Endothelial cell of umbilical vein (primary cell): ENCODE results near the gene THSD7A. TPM values are rescaled to one million over a fixed set of nuclear protein-coding genes. Genes with fewer than 3 reads are reported as not detected.

Experiments
- BruUV-seq: library from RNA; stranded (reverse); fragments of 400-500 nt; replicated peaks from 2 replicates; lab custom pipeline; 2021; lab: Mats Ljungman, UMichigan
- CTCF ChIA-PET: fragments of 300-600, 350-600 bp; sonication (Branson Sonifier 250); formaldehyde crosslinking; loops from one replicate; lab custom pipeline; 2021; ENCODE audit warnings: antibody characterized with exemption, inconsistent platforms; lab: Charles Lee
- POLR2A ChIA-PET: fragments of 300-600, 350-600 bp; sonication (Branson Sonifier 250); formaldehyde crosslinking; loops from one replicate; lab custom pipeline; 2021; ENCODE audit warnings: antibody characterized with exemption, inconsistent platforms; lab: Charles Lee
- DNase-seq: peaks from one replicate; pipeline ENCODE4 v3.0.0-alpha.2; 2011; ENCODE audit warnings: low read depth, low spot score
- FAIRE-seq: peaks from 2 replicates; lab custom pipeline; 2011; peaks lifted over from hg19 to GRCh38; lab: Jason Lieb, UNC
- H2AFZ ChIP-seq: 2 replicates; pipeline ENCODE4 v1.6.0; 2012; ENCODE audit warnings: low read depth, low read length, control low read depth, inconsistent platforms
- H3K27ac ChIP-seq: 2 replicates; pipeline ENCODE4 v1.5.1; 2011; ENCODE audit warnings: low read depth, mild to moderate bottlenecking, control low read depth, low read length, moderate library complexity; ENCODE audit not compliant: insufficient read depth
- H3K27me3 ChIP-seq, 2 experiments: 2 replicates each; pipeline versions ENCODE4 v1.6.0 to v1.6.1; 2011; ENCODE audit warnings: low read length in 2 of 2, mixed read lengths in 1 of 2; ENCODE audit not compliant: control insufficient read depth in 2 of 2, insufficient read depth in 2 of 2
- H3K36me3 ChIP-seq, 2 experiments: 2 replicates in 1 of 2; 3 replicates in 1 of 2; pipeline ENCODE4 v1.5.1; 2011; ENCODE audit warnings: low read length in 2 of 2, mild to moderate bottlenecking in 1 of 2, moderate library complexity in 1 of 2; ENCODE audit not compliant: control insufficient read depth in 2 of 2, insufficient read depth in 2 of 2; ENCODE audit errors: extremely low read depth in 1 of 2
- H3K4me1 ChIP-seq: 3 replicates; pipeline ENCODE4 v1.5.1; 2011; ENCODE audit warnings: mild to moderate bottlenecking, low read length; ENCODE audit not compliant: control insufficient read depth, insufficient read depth; ENCODE audit errors: extremely low read depth
- H3K4me2 ChIP-seq: 2 replicates; pipeline ENCODE4 v1.6.1; 2011; ENCODE audit warnings: low read length, control low read depth, mixed read lengths; ENCODE audit not compliant: insufficient read depth
- H3K4me3 ChIP-seq, 3 experiments: fragments of 200-600 bp in 1 of 3; sonication (generic), shearing (Covaris generic) in 1 of 3; replicated peaks in 1 of 3; 2 replicates each; pipeline ENCODE4 v1.5.1; 2011 to 2016; ENCODE audit warnings: control low read depth in 3 of 3, low read length in 3 of 3, mild to moderate bottlenecking in 2 of 3, inconsistent platforms in 1 of 3, low read depth in 1 of 3, moderate library complexity in 1 of 3; ENCODE audit not compliant: insufficient read depth in 1 of 3
- H3K79me2 ChIP-seq: 2 replicates; pipeline ENCODE4 v1.6.0; 2012; ENCODE audit warnings: low read length, inconsistent platforms; ENCODE audit not compliant: control insufficient read depth, insufficient read depth
- H3K9ac ChIP-seq: replicated peaks from 2 replicates; pipeline ENCODE3; 2011; ENCODE audit warnings: low read length, control low read depth; ENCODE audit not compliant: insufficient read depth; ENCODE audit errors: extremely low read depth
- H3K9me1 ChIP-seq: replicated peaks from 3 replicates; pipeline ENCODE4 v1.6.0; 2011; ENCODE audit warnings: mild to moderate bottlenecking, low read length; ENCODE audit not compliant: control insufficient read depth, insufficient read depth; ENCODE audit errors: extremely low read depth
- H3K9me3 ChIP-seq: replicated peaks from 2 replicates; pipeline ENCODE4 v1.5.1; 2012; ENCODE audit warnings: low read length, inconsistent platforms; ENCODE audit not compliant: control insufficient read depth, insufficient read depth
- H4K20me1 ChIP-seq: replicated peaks from 2 replicates; pipeline ENCODE3; 2011; ENCODE audit warnings: mild to moderate bottlenecking, low read length; ENCODE audit not compliant: control insufficient read depth, insufficient read depth; ENCODE audit errors: extremely low read depth
- EZH2 ChIP-seq: IDR thresholded peaks from 2 replicates; pipeline ENCODE4 v1.6.1; 2012; ENCODE audit warnings: borderline replicate concordance, low read depth, mild to moderate bottlenecking, moderate library complexity, low read length, inconsistent platforms; ENCODE audit not compliant: severe bottlenecking
- FOS ChIP-seq: IDR thresholded peaks from 2 replicates; pipeline ENCODE4 v1.6.1; 2011; ENCODE audit warnings: mild to moderate bottlenecking, low read length, moderate library complexity, borderline replicate concordance; ENCODE audit not compliant: insufficient read depth
- GATA2 ChIP-seq: IDR thresholded peaks from 2 replicates; pipeline ENCODE4 v1.7.0; 2011; ENCODE audit warnings: low read depth, mild to moderate bottlenecking, moderate library complexity, mixed read lengths, low read length; ENCODE audit not compliant: insufficient read length, insufficient read depth
- JUN ChIP-seq: IDR thresholded peaks from 2 replicates; pipeline ENCODE4 v1.6.1; 2011; ENCODE audit warnings: borderline replicate concordance, low read depth; ENCODE audit not compliant: insufficient read length, insufficient read depth
- MAX ChIP-seq: IDR thresholded peaks from 2 replicates; pipeline ENCODE4 v1.6.1; 2011; ENCODE audit not compliant: insufficient read depth, insufficient read length
- MYC ChIP-seq: IDR thresholded peaks from one replicate; pipeline ENCODE4 v1.6.1; 2011; ENCODE audit warnings: mild to moderate bottlenecking, low read depth, low read length
- POLR2A ChIP-seq: IDR thresholded peaks from 2 replicates; pipeline ENCODE4 v1.6.1; 2012; ENCODE audit warnings: low read depth, mild to moderate bottlenecking, control low read depth, low read length
- POLR2AphosphoS5 ChIP-seq: IDR thresholded peaks from 2 replicates; pipeline ENCODE4 v1.6.1; 2012; ENCODE audit warnings: low read depth, mild to moderate bottlenecking, control low read depth, low read length, moderate library complexity; ENCODE audit not compliant: insufficient read depth
- dilution Hi-C: fragments of 300-500 bp; cut with MboI; formaldehyde crosslinking; loops from one replicate; pipeline ENCODE4 v1.15.0; 2019; ENCODE audit warnings: low sequenced_read_pairs; ENCODE audit not compliant: extremely low pct_ligation_motif_present
- intact Hi-C: fragments of 100-400 bp; cut with micrococcal nuclease; formaldehyde crosslinking; loops from one replicate; pipeline ENCODE4 v1.10.0; 2022
- polyA plus RNA-seq, 4 experiments: library from polyadenylated mRNA; depleted of rRNA in 3 of 4; stranded (reverse) in 3 of 4; unstranded in 1 of 4; fragments of >200 nt; gene quantifications; 2 replicates each; pipeline versions ENCODE4 v1.2.1 to v1.2.3, GENCODE V29; 2011 to 2012; ENCODE audit warnings: missing spikeins in 1 of 4
- total RNA-seq: library from RNA; stranded (reverse); gene quantifications from 2 replicates; pipeline ENCODE4 v1.2.3, GENCODE V29; 2021
- TF ChIP-seq, protein P1 (sequence below), 2 donors: IDR thresholded peaks; 1 replicate in 1 of 2; 2 replicates in 1 of 2; pipeline ENCODE4 v1.5.1; 2011; ENCODE audit warnings: low read length in 2 of 2, mild to moderate bottlenecking in 2 of 2, moderate library complexity in 2 of 2, control low read depth in 1 of 2, inconsistent platforms in 1 of 2, low read depth in 1 of 2; ENCODE audit not compliant: insufficient read depth in 1 of 2; ENCODE audit errors: extremely low read depth in 1 of 2

THSD7A gene
- total and polyA plus RNA-seq, 2 donors (not counting 3 experiments of a cell fraction or from before 2014, with no cell fraction given), result 3.3 to 12.7 TPM

GRCh38 chr7:11541330-11541729, 290.7 kb downstream of the THSD7A start:
- BruUV-seq, result no TSS peak
- ChIA-PET POLR2A (no interaction called here), CTCF (interaction anchor here (0.9 to 1.0 kb wide), 2 partner anchors 15 to 295 kb away, joined by 3 read pairs; no protein-coding TSS in a partner anchor)
- no peak for FAIRE-seq
- no peaks in the 10 kb centered on the region for H4K20me1 ChIP-seq
- no peak overlapping the region for H3K4me3 ChIP-seq
- intact Hi-C loops (no loop called here), dilution Hi-C loops (no loop called here)
- no peaks in the 10 kb centered on the region for H3K79me2 ChIP-seq
- no peaks in the 10 kb centered on the region for H3K27me3 ChIP-seq
- no peaks in the 10 kb centered on the region for H3K9me3 ChIP-seq
- no peak overlapping the region for H3K9ac ChIP-seq
- no peaks in the 10 kb centered on the region for H3K9me1 ChIP-seq
- H3K4me2 ChIP-seq, result no peak overlapping the region
- TF ChIP-seq MAX (no peak), POLR2AphosphoS5 (no peak)
- H3K4me1 ChIP-seq, result peaks cover 15% of the 10 kb centered on the region
- H2AFZ ChIP-seq, result no peak overlapping the region
- DNase-seq, result no peak
- no peak overlapping the region for H3K27ac ChIP-seq
- H3K36me3 ChIP-seq, result no peaks in the 10 kb centered on the region

GRCh38 chr7:11540271-11540761, 291.7 kb downstream of the THSD7A start:
- Histone ChIP-seq H3K4me3 (peak overlapping the region in 1 of 3 experiments; percentile 33), H3K36me3 (no peaks in the 10 kb centered on the region), H3K27me3 (no peaks in the 10 kb centered on the region), H3K27ac (peak overlapping the region; percentile 55), H3K4me1 (peaks cover 15% of the 10 kb centered on the region), H4K20me1 (no peaks in the 10 kb centered on the region), H3K9ac (peak overlapping the region; percentile 43), H3K9me3 (no peaks in the 10 kb centered on the region), H3K79me2 (no peaks in the 10 kb centered on the region), H3K9me1 (no peaks in the 10 kb centered on the region), H3K4me2 (peak overlapping the region; percentile 51), H2AFZ (peak overlapping the region; percentile 14)
- TF ChIP-seq MYC, result no peak
- peak; percentile 30 for TF ChIP-seq JUN
- TF ChIP-seq GATA2, result no peak
- TF ChIP-seq, protein P1, sequence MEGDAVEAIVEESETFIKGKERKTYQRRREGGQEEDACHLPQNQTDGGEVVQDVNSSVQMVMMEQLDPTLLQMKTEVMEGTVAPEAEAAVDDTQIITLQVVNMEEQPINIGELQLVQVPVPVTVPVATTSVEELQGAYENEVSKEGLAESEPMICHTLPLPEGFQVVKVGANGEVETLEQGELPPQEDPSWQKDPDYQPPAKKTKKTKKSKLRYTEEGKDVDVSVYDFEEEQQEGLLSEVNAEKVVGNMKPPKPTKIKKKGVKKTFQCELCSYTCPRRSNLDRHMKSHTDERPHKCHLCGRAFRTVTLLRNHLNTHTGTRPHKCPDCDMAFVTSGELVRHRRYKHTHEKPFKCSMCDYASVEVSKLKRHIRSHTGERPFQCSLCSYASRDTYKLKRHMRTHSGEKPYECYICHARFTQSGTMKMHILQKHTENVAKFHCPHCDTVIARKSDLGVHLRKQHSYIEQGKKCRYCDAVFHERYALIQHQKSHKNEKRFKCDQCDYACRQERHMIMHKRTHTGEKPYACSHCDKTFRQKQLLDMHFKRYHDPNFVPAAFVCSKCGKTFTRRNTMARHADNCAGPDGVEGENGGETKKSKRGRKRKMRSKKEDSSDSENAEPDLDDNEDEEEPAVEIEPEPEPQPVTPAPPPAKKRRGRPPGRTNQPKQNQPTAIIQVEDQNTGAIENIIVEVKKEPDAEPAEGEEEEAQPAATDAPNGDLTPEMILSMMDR (IDR thresholded peaks at IDR 0.05; ENCODE audit: extremely low read depth in 1 of 2, insufficient read depth in 1 of 2, low read depth in 1 of 2, low read length in 2 of 2), result no peak
- no peak for TF ChIP-seq POLR2AphosphoS5
- TF ChIP-seq EZH2, result no peak
- TF ChIP-seq FOS, result peak; percentile 50
- no peak for TF ChIP-seq POLR2A
- TF ChIP-seq MAX, result no peak
- no TSS peak for BruUV-seq
- FAIRE-seq (peak; percentile 55), DNase-seq (peak; percentile 90)
- dilution Hi-C loops (no loop called here), intact Hi-C loops (no loop called here)
- ChIA-PET CTCF (interaction anchor here (1.0 to 1.9 kb wide), 4 partner anchors 8 to 291 kb away, joined by 3 to 7 read pairs (median 4); no protein-coding TSS in a partner anchor), POLR2A (no interaction called here)
